Measurements from ENCODE around the gene NCAM1. TPM values are rescaled to one million over a fixed set of nuclear protein-coding genes. Genes with fewer than 3 reads are reported as not detected.

Gene NCAM1
- total RNA-seq, 1 donor from 2014 or later = 3.1 TPM

DNA sequence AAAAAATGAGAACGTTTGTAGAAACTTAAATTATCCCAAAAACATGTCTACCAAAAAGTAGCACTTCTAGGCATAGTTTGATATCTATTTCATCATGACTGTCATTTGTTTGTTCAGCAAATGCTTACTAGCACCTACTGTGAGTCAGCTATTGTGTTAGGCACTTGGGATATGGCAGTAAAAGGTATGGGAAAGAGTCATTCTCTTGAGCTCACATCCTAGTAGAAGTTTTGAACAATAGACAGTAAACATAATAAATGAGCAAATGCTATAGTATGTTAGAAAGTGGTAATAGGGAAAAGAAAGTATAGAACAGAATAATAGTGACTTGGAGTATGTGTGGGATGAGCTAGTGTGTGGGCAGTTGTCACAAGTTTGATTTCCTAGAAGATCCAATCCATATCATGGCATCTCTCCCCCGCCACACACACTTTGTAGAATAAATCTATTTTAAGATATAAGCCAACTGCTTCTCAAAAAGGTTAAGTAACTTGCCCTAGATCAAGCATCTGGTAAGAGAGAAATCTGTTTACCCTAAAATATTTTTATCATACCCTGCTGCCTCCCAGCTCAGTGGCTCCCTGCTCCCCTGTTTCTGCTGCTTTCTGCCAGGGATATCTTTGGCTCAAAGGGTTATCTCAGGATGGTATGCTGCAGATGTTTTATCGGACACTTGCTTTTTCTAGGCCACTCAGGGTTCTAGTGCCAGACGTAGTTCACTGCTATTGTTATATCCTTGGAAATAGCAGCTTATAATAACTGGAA, 129.7 kb downstream of the NCAM1 start:
- no peak for TF ChIP-seq CTCF (conservative IDR thresholded peaks at IDR 0.05; ENCODE audit: low read depth, low read length)
- no peak for DNase-seq (ENCODE audit: low read depth)
- H3K4me3 ChIP-seq (ENCODE audit: low read depth, low read length) = no peak overlapping the region

- no peak for TF ChIP-seq CTCF (conservative IDR thresholded peaks at IDR 0.05; ENCODE audit: low read depth, low read length)
- DNase-seq (ENCODE audit: low read depth) = no peak
- H3K4me3 ChIP-seq (ENCODE audit: low read depth, low read length) = no peak overlapping the region
Observed at GRCh38 chr11:113091481-113091780, 130.2 kb downstream of the NCAM1 start.

GRCh38 chr11:113096648-113097047, 135.4 kb downstream of the NCAM1 start:
- TF ChIP-seq CTCF (conservative IDR thresholded peaks at IDR 0.05; ENCODE audit: low read depth, low read length) = no peak
- H3K4me3 ChIP-seq (ENCODE audit: low read depth, low read length) = no peak overlapping the region
- DNase-seq (ENCODE audit: low read depth) = no peak

GRCh38 chr11:113103932-113104690, 142.9 kb downstream of the NCAM1 start:
- no peak for TF ChIP-seq CTCF (conservative IDR thresholded peaks at IDR 0.05; ENCODE audit: low read depth, low read length)
- DNase-seq (ENCODE audit: low read depth) = no peak
- no peak overlapping the region for H3K4me3 ChIP-seq (ENCODE audit: low read depth, low read length)

- no peak for DNase-seq (ENCODE audit: low read depth)
- no peak for TF ChIP-seq CTCF (conservative IDR thresholded peaks at IDR 0.05; ENCODE audit: low read depth, low read length)
Observed at GRCh38 chr11:113104691-113105251, 143.6 kb downstream of the NCAM1 start.

GRCh38 chr11:113105592-113105991, 144.4 kb downstream of the NCAM1 start:
- DNase-seq (ENCODE audit: low read depth) = no peak

More at GRCh38 chr11:113104691-113105251, 143.6 kb downstream of the NCAM1 start:
- H3K4me3 ChIP-seq (ENCODE audit: low read depth, low read length) = no peak overlapping the region

More at GRCh38 chr11:113105592-113105991, 144.4 kb downstream of the NCAM1 start:
- no peak overlapping the region for H3K4me3 ChIP-seq (ENCODE audit: low read depth, low read length)
- no peak for TF ChIP-seq CTCF (conservative IDR thresholded peaks at IDR 0.05; ENCODE audit: low read depth, low read length)
